ENCODE data around the gene TNFAIP8L3.

DNA sequence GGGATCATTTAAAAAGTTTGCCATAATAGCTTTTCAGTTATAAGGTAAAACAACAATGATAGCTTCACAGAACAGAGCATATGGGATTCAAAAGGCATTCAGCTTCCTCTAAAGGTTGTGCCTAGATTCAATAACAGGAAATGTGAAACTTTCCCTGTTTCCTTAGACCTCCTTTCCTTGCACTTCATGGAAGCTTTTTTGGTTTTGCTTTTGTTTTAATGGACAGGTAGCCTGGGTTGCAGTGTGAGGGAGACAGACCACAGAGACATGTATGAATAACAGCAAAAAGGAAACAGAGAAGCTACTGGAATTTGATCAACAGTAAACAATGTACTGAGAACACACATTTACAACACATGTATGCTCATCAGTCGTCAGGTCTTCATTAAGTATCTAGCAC, 2.3 kb upstream of the TNFAIP8L3 start:
- TF ChIP-seq, protein P1, sequence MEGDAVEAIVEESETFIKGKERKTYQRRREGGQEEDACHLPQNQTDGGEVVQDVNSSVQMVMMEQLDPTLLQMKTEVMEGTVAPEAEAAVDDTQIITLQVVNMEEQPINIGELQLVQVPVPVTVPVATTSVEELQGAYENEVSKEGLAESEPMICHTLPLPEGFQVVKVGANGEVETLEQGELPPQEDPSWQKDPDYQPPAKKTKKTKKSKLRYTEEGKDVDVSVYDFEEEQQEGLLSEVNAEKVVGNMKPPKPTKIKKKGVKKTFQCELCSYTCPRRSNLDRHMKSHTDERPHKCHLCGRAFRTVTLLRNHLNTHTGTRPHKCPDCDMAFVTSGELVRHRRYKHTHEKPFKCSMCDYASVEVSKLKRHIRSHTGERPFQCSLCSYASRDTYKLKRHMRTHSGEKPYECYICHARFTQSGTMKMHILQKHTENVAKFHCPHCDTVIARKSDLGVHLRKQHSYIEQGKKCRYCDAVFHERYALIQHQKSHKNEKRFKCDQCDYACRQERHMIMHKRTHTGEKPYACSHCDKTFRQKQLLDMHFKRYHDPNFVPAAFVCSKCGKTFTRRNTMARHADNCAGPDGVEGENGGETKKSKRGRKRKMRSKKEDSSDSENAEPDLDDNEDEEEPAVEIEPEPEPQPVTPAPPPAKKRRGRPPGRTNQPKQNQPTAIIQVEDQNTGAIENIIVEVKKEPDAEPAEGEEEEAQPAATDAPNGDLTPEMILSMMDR (IDR thresholded peaks at IDR 0.05), result no peak
- TF ChIP-seq ZFX (IDR thresholded peaks at IDR 0.05; ENCODE audit: borderline replicate concordance), result no peak
